K562 (cell line): ENCODE measurements around the gene HCN3. TPM values are rescaled to one million over a fixed set of nuclear protein-coding genes. Genes with fewer than 3 reads are reported as not detected.

Experiments used
- ATAC-seq: fragments of 200-7000 bp; cut with Tn5 transposase; 3 replicates; pipeline ENCODE4 v1.9.1; 2020; ENCODE audit warnings: moderate library complexity
- BruUV-seq: library from RNA; stranded (reverse); fragments of 400-500 nt; replicated peaks from 2 replicates; lab custom pipeline; 2021; lab: Mats Ljungman, UMichigan
- CTCF ChIA-PET: fragments of 300-600 bp; formaldehyde crosslinking; extraction: SDS; loops from one replicate; lab custom pipeline; 2021; ENCODE audit warnings: low intra/inter-chr PET ratio; lab: Yijun Ruan, JAX
- POLR2A ChIA-PET: fragments of 300-600, 350-650 bp; sonication (Branson Sonifier 250); formaldehyde crosslinking; extraction: SDS; loops from one replicate; lab custom pipeline; 2021; ENCODE audit warnings: antibody characterized with exemption, inconsistent platforms; lab: Yijun Ruan, JAX
- DNase-seq, 4 experiments: peaks; one replicate each; pipeline versions ENCODE4 v3.0.0 to v3.0.0-alpha.2; 2011 to 2018; ENCODE audit warnings: low spot score in 3 of 4, mixed read lengths in 3 of 4; ENCODE audit errors: extremely low read depth in 1 of 4
- FAIRE-seq: peaks from 2 replicates; lab custom pipeline; 2011; peaks lifted over from hg19 to GRCh38; lab: Jason Lieb, UNC
- H2AFZ ChIP-seq: 2 replicates; pipeline ENCODE4 v1.6.0; 2011; ENCODE audit warnings: low read depth, low read length, control low read depth, inconsistent platforms
- H3K27ac ChIP-seq: fragments of 200-600 bp; 3 replicates; pipeline ENCODE4 v1.8.0; 2011; ENCODE audit warnings: low read depth, mild to moderate bottlenecking, control low read depth, inconsistent platforms, low read length, moderate library complexity, mixed read lengths; ENCODE audit errors: extremely low read depth
- H3K27me3 ChIP-seq, 2 experiments: fragments of 300-600 bp in 1 of 2; 2 replicates in 1 of 2; 3 replicates in 1 of 2; pipeline versions ENCODE4 v1.6.0 to v1.8.0; 2011; ENCODE audit warnings: inconsistent platforms in 2 of 2, low read length in 2 of 2, mild to moderate bottlenecking in 1 of 2, mixed read lengths in 1 of 2, moderate library complexity in 1 of 2; ENCODE audit not compliant: control insufficient read depth in 2 of 2, insufficient read depth in 2 of 2
- H3K36me3 ChIP-seq: fragments of 300-600 bp; 3 replicates; pipeline ENCODE4 v1.8.0; 2011; ENCODE audit warnings: mild to moderate bottlenecking, low read length, inconsistent platforms; ENCODE audit not compliant: control insufficient read depth, insufficient read depth
- H3K4me1 ChIP-seq, 2 experiments: fragments of 200-600 bp in 1 of 2; replicated peaks in 1 of 2; 2 replicates in 1 of 2; 3 replicates in 1 of 2; pipeline versions ENCODE4 v1.5.1 to v1.8.0; 2011; ENCODE audit warnings: inconsistent platforms in 2 of 2, low read length in 2 of 2, mild to moderate bottlenecking in 1 of 2, mixed read lengths in 1 of 2, moderate library complexity in 1 of 2; ENCODE audit not compliant: control insufficient read depth in 2 of 2, insufficient read depth in 2 of 2
- H3K4me2 ChIP-seq: 2 replicates; pipeline ENCODE4 v1.6.1; 2011; ENCODE audit warnings: low read length, control low read depth, inconsistent platforms, mixed read lengths; ENCODE audit not compliant: insufficient read depth
- H3K4me3 ChIP-seq: fragments of 200-600 bp; sonication (generic), shearing (Covaris generic); 2 replicates; pipeline ENCODE4 v1.5.1; 2016; ENCODE audit warnings: control low read depth, inconsistent platforms
- H3K79me2 ChIP-seq: fragments of 200-600 bp; 3 replicates; pipeline ENCODE4 v1.8.0; 2011; ENCODE audit warnings: low read length, inconsistent platforms; ENCODE audit not compliant: control insufficient read depth, insufficient read depth
- H3K9ac ChIP-seq, 2 experiments: 2 replicates each; pipeline versions ENCODE4 v1.6.0 to v1.6.1; 2011; ENCODE audit warnings: low read depth in 2 of 2, low read length in 2 of 2, control low read depth in 1 of 2, inconsistent platforms in 1 of 2, mild to moderate bottlenecking in 1 of 2, mixed read lengths in 1 of 2; ENCODE audit not compliant: insufficient read depth in 1 of 2
- H3K9me1 ChIP-seq: one replicate; pipeline ENCODE4 v1.6.0; 2011; ENCODE audit warnings: inconsistent platforms, mild to moderate bottlenecking, low read length, moderate library complexity; ENCODE audit not compliant: control insufficient read depth, insufficient read depth
- H3K9me3 ChIP-seq: replicated peaks from 2 replicates; pipeline ENCODE4 v1.5.1; 2011; ENCODE audit warnings: low read depth, low read length, inconsistent platforms; ENCODE audit not compliant: control insufficient read depth, insufficient read depth
- H4K20me1 ChIP-seq: replicated peaks from 2 replicates; pipeline ENCODE4 v1.6.1; 2011; ENCODE audit warnings: low read length, inconsistent platforms, mixed read lengths; ENCODE audit not compliant: control insufficient read depth, insufficient read depth
- CCAR2 ChIP-seq: fragments of 200-400 bp; formaldehyde crosslinking; IDR thresholded peaks from 2 replicates; pipeline ENCODE4 v1.6.1; 2017; ENCODE audit warnings: mild to moderate bottlenecking, low read depth, low read length
- FUS ChIP-seq: fragments of 200-400 bp; formaldehyde crosslinking; optimal IDR thresholded peaks from 2 replicates; pipeline ENCODE3; 2017; ENCODE audit warnings: low read depth, low read length
- HLTF ChIP-seq: fragments of 450-650 bp; IDR thresholded peaks from 2 replicates; pipeline ENCODE4 v1.6.1; 2016
- HMG20B ChIP-seq: fragments of 250-450 bp; sonication (Bioruptor Pico); IDR thresholded peaks from 2 replicates; pipeline ENCODE4 v1.5.0; 2021; ENCODE audit warnings: mild to moderate bottlenecking
- MEF2A ChIP-seq: IDR thresholded peaks from 2 replicates; pipeline ENCODE4 v1.6.1; 2011; ENCODE audit warnings: low read depth, mild to moderate bottlenecking, low read length, moderate library complexity; ENCODE audit not compliant: control insufficient read depth
- POU5F1 ChIP-seq: fragments of 150-350 bp; IDR thresholded peaks from 2 replicates; pipeline ENCODE4 v1.6.1; 2014; ENCODE audit warnings: borderline replicate concordance, low read length, low read depth, mild to moderate bottlenecking; ENCODE audit not compliant: partially characterized antibody
- SMAD1 ChIP-seq: fragments of 150-350 bp; IDR thresholded peaks from 2 replicates; pipeline ENCODE4 v1.6.1; 2014; ENCODE audit warnings: low read length, low read depth; ENCODE audit not compliant: partially characterized antibody
- XRCC5 ChIP-seq: fragments of 200-400 bp; formaldehyde crosslinking; IDR thresholded peaks from 2 replicates; pipeline ENCODE4 v1.6.1; 2017; ENCODE audit warnings: low read depth, mild to moderate bottlenecking, low read length
- ZC3H8 ChIP-seq: fragments of 450-650 bp; IDR thresholded peaks from 2 replicates; pipeline ENCODE4 v1.6.1; 2017
- ZNF764 ChIP-seq: fragments of 250-450 bp; sonication (Bioruptor Pico); IDR thresholded peaks from 2 replicates; pipeline ENCODE4 v1.4.0; 2020; ENCODE audit warnings: low read depth, mild to moderate bottlenecking, moderate library complexity
- WGBS: fragments of 100-300 bp; shearing (Covaris generic); methylation state at CpG from one replicate; pipeline ENCODE4 v1.1.6; 2016; ENCODE audit warnings: low coverage, mixed read lengths; ENCODE audit not compliant: insufficient coverage; ENCODE audit errors: missing lambda C conversion rate; 5-methylcytosine and 5-hydroxymethylcytosine counted together
- in situ Hi-C: fragments of 300-500 bp; cut with MboI; formaldehyde crosslinking; loops from 4 replicates; pipeline ENCODE4 v1.15.0; 2018; ENCODE audit warnings: inconsistent platforms, mixed read lengths
- intact Hi-C: fragments of 100-400 bp; cut with micrococcal nuclease; formaldehyde crosslinking; loops from 2 replicates; pipeline ENCODE4 v1.14.2; 2022
- polyA plus RNA-seq, 8 experiments: library from polyadenylated mRNA; depleted of rRNA in 4 of 8; stranded (reverse) in 5 of 8; unstranded in 3 of 8; fragments of >200 nt; fragmentation: Nextera tagmentation in 2 of 8; fragmentation: Illumina TruSeq in 1 of 8; extraction: Ambion mirVana in 2 of 8; extraction: Trizol in 1 of 8; gene quantifications; 2 replicates each; pipeline versions ENCODE4 v1.2.1 to v1.2.3, GENCODE V29; 2011 to 2014; ENCODE audit warnings: inconsistent platforms in 1 of 8, missing spikeins in 1 of 8
- total RNA-seq, 7 experiments: library from RNA; depleted of rRNA in 6 of 7; stranded (reverse); fragments of >200 nt in 6 of 7; fragmentation: Illumina TruSeq in 2 of 7; extraction: Trizol in 2 of 7; gene quantifications; 2 replicates each; pipeline versions ENCODE4 v1.2.1 to v1.2.3, GENCODE V29; 2011 to 2021; ENCODE audit warnings: low replicate concordance in 1 of 7
- TF ChIP-seq, protein P1 (sequence below): sonication (generic); formaldehyde crosslinking; IDR thresholded peaks from 2 replicates; pipeline ENCODE4 v1.8.1; 2023; ENCODE audit warnings: mild to moderate bottlenecking, missing genetic modification reagents
- TF ChIP-seq, protein P2 (sequence below): sonication (generic); formaldehyde crosslinking; IDR thresholded peaks from 2 replicates; pipeline ENCODE4 v1.8.0; 2023; ENCODE audit warnings: mild to moderate bottlenecking, missing genetic modification reagents

HCN3 gene
- total and polyA plus RNA-seq, 9 of the 15 experiments (the other 6 are each of a cell fraction or from before 2014, with no cell fraction given): 0.91 to 9.7 (median 3.9) TPM

DNA sequence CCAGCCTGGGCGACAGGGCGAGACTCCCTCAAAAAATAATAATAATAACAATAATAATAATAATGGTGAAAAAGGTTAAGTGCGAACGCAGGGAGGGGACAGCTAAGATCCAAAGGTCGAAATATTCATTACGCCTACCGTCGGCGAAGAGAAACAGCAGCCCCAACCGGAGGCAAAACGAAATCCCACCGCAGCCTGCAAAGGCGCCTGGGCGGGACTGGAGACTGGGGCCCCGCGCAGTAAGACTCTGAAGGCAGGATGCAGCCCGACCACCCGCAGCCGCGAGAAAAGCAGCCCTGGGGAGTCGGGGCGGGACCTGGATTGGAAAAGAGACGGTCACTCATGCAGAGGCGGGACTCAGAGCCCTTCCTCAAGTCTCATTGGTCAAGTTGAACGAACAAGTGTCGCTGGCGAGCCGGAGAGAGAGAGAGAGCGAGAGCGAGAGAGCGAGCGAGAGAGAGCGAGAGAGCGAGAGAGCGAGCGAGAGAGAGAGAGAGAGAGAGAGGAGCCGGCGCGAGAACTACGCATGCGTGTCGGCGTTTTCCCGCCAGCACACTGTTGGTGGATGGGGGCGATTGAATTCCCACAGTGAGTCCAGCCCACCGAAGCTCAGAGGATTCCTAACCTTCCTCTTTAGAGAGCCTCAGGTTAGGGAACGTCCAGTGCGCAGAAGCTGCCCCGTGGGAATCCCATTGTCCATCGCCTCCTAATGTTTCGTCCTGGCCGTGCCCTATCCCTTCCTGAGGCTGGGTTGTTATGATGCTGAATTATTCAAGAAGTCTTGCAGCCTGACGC, 32.7 kb upstream of the HCN3 start:
- peak; percentile 89 for FAIRE-seq
- peak; percentile 92 to 99 (median 94) for DNase-seq
- H3K9me3 ChIP-seq: no peaks in the 10 kb centered on the region
- peak; percentile 97 for ATAC-seq
- H3K36me3 ChIP-seq: peaks cover 18% of the 10 kb centered on the region; the same call in 1 of the 3 replicates
- H3K79me2 ChIP-seq: peaks cover 14% of the 10 kb centered on the region; the same call in 2 of the 3 replicates
- peaks cover 19 to 25% of the 10 kb centered on the region in 2 experiments for H3K4me1 ChIP-seq
- no peaks in the 10 kb centered on the region for H4K20me1 ChIP-seq
- WGBS: under 1% methylated on average over 46 of the region's 53 CpGs
- CTCF ChIA-PET: interaction anchor here (1.2 kb wide), 1 partner anchor 38 kb away, joined by 4 read pairs; no protein-coding TSS in a partner anchor
- no TSS peak for BruUV-seq
- peak overlapping the region; percentile 84 to 91 for H3K9ac ChIP-seq
- in situ Hi-C loops (no loop called here), intact Hi-C loops (loop anchor here (1.0 to 2.0 kb wide), 2 partner anchors 17 to 38 kb away; partner anchors contain the start of gene THBS3)
- peak overlapping the region; percentile 93 for H3K27ac ChIP-seq
- H3K4me3 ChIP-seq: peak overlapping the region; percentile 44
- peak overlapping the region; percentile 97 for H3K4me2 ChIP-seq
- H3K27me3 ChIP-seq: no peaks in the 10 kb centered on the region
- POLR2A ChIA-PET: interaction anchor here (0.6 to 1.9 kb wide), 11 partner anchors 9 to 196 kb away, joined by 3 to 7 read pairs (median 3); partner anchors contain the start of gene MTX1
- H3K9me1 ChIP-seq: no peaks in the 10 kb centered on the region
- H2AFZ ChIP-seq: peak overlapping the region; percentile 94
- no peak for TF ChIP-seq FUS
- TF ChIP-seq HMG20B (CRISPR knock-in tag): no peak
- peak; percentile 100 for TF ChIP-seq HLTF
- peak; percentile 20 for TF ChIP-seq POU5F1
- TF ChIP-seq SMAD1: peak; percentile 84
- TF ChIP-seq, protein P1, sequence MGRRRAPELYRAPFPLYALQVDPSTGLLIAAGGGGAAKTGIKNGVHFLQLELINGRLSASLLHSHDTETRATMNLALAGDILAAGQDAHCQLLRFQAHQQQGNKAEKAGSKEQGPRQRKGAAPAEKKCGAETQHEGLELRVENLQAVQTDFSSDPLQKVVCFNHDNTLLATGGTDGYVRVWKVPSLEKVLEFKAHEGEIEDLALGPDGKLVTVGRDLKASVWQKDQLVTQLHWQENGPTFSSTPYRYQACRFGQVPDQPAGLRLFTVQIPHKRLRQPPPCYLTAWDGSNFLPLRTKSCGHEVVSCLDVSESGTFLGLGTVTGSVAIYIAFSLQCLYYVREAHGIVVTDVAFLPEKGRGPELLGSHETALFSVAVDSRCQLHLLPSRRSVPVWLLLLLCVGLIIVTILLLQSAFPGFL (CRISPR knock-in tag): no peak
- peak; percentile 55; the same call in 1 of the 2 replicates for TF ChIP-seq ZNF764 (CRISPR knock-in tag)
- TF ChIP-seq, protein P2, sequence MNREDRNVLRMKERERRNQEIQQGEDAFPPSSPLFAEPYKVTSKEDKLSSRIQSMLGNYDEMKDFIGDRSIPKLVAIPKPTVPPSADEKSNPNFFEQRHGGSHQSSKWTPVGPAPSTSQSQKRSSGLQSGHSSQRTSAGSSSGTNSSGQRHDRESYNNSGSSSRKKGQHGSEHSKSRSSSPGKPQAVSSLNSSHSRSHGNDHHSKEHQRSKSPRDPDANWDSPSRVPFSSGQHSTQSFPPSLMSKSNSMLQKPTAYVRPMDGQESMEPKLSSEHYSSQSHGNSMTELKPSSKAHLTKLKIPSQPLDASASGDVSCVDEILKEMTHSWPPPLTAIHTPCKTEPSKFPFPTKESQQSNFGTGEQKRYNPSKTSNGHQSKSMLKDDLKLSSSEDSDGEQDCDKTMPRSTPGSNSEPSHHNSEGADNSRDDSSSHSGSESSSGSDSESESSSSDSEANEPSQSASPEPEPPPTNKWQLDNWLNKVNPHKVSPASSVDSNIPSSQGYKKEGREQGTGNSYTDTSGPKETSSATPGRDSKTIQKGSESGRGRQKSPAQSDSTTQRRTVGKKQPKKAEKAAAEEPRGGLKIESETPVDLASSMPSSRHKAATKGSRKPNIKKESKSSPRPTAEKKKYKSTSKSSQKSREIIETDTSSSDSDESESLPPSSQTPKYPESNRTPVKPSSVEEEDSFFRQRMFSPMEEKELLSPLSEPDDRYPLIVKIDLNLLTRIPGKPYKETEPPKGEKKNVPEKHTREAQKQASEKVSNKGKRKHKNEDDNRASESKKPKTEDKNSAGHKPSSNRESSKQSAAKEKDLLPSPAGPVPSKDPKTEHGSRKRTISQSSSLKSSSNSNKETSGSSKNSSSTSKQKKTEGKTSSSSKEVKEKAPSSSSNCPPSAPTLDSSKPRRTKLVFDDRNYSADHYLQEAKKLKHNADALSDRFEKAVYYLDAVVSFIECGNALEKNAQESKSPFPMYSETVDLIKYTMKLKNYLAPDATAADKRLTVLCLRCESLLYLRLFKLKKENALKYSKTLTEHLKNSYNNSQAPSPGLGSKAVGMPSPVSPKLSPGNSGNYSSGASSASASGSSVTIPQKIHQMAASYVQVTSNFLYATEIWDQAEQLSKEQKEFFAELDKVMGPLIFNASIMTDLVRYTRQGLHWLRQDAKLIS (CRISPR knock-in tag): peak; percentile 96
- TF ChIP-seq MEF2A: peak; percentile 50; the same call in 1 of the 2 replicates
- TF ChIP-seq ZC3H8: peak; percentile 92; the same call in 1 of the 2 replicates
- TF ChIP-seq CCAR2: peak; percentile 99
- peak; percentile 100 for TF ChIP-seq XRCC5
